ENCODE measurements around the gene HCAR2.
"Not testable (repeated sequence)": the region's sequence is repeated elsewhere in the genome, so short reads cannot be mapped to it uniquely, and the experiment has no call there.

Gene HCAR2

GRCh38 chr12:122716658-122717057, 13.5 kb upstream of the HCAR2 start, which contains the start of gene HCAR3:
Gene HCAR3 (minus strand): TSS chr12:122716811. CDS start chr12:122716737, 74 bp downstream.
- not testable (repeated sequence) for DNase-seq (ENCODE audit: low read depth, low spot score)

DNA sequence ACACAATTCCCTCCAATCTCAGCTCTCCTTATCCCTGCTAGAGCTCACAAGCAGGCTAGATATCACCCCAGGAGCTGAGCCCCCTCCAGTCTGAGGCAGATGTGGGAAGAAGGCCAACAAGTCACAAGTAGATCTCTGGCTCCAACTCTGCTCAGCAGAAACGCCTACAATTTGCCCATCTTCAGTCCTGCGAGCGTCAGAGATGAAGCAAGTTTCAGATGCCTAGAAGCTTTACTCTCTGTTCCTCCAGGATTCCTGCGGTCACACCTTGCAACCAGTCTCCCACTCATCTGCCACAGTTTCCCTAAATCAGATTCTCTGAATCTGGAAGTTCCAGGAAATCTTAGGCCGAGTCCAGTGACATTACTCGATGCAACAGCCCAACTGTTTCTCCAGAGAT, 12.1 kb upstream of the HCAR2 start:
- DNase-seq (ENCODE audit: low read depth, low spot score) = not testable (repeated sequence)

DNA sequence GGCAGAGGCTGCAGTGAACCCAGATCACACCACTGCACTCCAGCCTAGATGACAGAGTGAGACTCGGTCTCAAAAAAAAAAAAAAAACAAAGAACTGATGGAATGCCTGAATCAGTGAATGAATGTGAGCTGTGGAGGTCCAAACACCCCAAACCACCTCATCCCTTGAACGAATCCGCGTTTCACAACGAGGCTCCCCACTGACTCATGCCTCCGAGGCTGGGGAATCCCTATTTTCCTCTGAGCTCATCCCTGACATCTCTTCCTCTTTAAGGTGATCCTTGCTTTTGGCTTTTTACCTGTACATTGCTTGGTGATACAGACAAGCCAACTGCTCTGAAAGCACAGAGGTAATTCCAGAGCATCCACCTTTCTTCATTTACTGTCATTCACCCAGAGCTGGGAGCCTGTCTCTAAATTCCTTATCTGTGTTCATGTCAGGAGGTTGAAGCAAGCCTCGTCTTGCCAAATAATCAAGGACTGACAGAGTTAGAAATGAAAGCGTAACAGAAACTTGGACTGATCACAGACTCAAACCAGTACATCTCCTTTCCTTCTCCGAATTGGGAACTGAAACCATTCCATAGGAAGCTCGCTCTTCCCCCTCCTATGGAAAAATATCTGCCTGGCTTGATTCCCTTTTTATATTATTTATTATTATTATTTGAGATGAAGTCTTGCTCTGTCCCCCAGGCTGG, 10.5 kb upstream of the HCAR2 start:
- DNase-seq (ENCODE audit: low read depth, low spot score) = not testable (repeated sequence)

- DNase-seq (ENCODE audit: low read depth, low spot score) = not testable (repeated sequence)
Measured at GRCh38 chr12:122711266-122711665, 8.1 kb upstream of the HCAR2 start.

- not testable (repeated sequence) for DNase-seq (ENCODE audit: low read depth, low spot score)
Measured at GRCh38 chr12:122710341-122710740, 7.2 kb upstream of the HCAR2 start.

DNA sequence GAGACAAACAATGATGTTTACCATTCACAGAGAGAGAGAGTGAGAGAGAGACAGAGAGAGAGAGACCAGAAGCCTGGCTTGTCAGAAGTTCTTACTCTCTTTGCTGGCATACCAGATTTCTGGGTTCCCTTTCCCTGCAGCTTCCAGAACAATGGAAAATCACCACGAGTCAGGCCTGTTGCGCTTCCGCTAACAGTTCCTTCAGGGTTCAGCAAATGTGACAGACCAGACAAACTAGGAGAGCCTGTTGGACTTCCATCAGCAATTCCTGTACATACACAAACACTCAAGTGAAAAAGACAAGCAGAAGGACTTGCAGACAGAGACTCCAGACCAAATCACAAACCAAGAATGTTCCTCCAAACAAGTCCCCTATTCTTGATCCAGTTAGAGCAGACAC, 6.1 kb upstream of the HCAR2 start:
- DNase-seq (ENCODE audit: low read depth, low spot score) = not testable (repeated sequence)

DNA sequence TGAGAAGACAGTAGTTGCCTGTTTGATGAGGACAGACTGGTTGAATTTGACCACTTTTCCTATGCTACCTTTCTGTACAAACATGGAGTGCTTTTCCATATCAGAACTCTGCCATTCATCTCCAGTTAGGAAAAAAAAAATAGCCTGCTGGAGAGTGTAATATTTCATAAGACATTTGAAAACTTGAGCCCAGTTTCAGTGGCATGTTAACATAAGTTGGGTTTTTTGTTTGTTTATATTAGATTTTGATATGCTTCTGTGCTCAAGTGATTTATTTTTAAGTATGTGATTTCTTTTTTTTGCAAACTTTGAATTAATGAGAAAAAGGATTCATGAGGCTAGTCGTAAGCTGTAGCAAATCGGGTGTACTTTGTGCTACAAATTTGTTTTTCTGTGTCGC, 684 bp upstream of the HCAR2 start:
- not testable (repeated sequence) for DNase-seq (ENCODE audit: low read depth, low spot score)

- not testable (repeated sequence) for DNase-seq (ENCODE audit: low read depth, low spot score)
Measured at GRCh38 chr12:122701481-122701880, 1.7 kb downstream of the HCAR2 start.

DNA sequence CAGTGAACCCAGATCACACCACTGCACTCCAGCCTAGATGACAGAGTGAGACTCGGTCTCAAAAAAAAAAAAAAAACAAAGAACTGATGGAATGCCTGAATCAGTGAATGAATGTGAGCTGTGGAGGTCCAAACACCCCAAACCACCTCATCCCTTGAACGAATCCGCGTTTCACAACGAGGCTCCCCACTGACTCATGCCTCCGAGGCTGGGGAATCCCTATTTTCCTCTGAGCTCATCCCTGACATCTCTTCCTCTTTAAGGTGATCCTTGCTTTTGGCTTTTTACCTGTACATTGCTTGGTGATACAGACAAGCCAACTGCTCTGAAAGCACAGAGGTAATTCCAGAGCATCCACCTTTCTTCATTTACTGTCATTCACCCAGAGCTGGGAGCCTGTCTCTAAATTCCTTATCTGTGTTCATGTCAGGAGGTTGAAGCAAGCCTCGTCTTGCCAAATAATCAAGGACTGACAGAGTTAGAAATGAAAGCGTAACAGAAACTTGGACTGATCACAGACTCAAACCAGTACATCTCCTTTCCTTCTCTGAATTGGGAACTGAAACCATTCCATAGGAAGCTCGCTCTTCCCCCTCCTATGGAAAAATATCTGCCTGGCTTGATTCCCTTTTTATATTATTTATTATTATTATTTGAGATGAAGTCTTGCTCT, 3.0 kb downstream of the HCAR2 start:
- not testable (repeated sequence) for DNase-seq (ENCODE audit: low read depth, low spot score)

GRCh38 chr12:122696922-122697321, 6.2 kb downstream of the HCAR2 start:
- not testable (repeated sequence) for DNase-seq (ENCODE audit: low read depth, low spot score)

DNA sequence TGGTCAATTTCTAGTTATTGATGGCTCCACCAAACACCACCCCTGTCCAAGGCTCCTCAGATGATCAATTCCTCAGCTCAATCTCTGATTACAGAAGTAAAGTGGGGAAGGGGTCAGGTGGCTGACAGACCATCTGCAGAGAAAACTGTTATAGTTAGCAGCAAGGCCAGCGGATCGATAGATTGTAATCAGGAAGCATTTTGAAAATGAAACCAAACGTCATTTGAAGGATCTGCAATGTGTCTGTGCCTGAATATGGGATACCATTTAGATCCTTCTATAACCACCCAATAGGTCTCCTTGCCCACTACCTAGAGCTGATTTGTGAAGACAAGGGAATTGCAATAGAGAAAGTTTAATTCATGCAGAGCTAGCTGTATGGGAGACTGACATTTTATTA, 11.6 kb downstream of the HCAR2 start:
- DNase-seq (ENCODE audit: low read depth, low spot score) = no peak

- no peak for DNase-seq (ENCODE audit: low read depth, low spot score)
Measured at GRCh38 chr12:122688291-122688690, 14.9 kb downstream of the HCAR2 start.

DNA sequence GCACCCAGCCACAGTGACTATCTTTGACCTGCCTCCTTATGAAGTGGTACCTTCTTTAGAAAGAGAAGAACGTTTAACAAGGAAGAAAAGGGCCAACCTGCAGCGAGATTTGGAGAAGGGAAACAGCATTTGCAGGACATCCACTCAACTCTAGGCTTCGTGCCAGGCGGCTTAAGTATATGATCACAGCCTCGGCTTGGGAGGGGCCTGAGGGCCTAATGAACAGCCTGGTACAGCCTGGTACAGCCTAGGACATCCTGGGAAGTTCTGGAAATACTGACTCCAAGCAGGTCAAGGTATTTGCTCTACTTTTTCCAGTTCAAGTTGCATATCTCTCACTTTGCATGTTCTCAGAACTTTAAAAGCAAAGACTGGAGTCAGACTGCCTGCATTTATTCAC, 16.1 kb downstream of the HCAR2 start:
- DNase-seq (ENCODE audit: low read depth, low spot score) = no peak

- DNase-seq (ENCODE audit: low read depth, low spot score) = no peak
Measured at GRCh38 chr12:122686538-122686937, 16.6 kb downstream of the HCAR2 start.

- DNase-seq (ENCODE audit: low read depth, low spot score) = no peak
Measured at GRCh38 chr12:122684297-122684813, 18.8 kb downstream of the HCAR2 start.

DNA sequence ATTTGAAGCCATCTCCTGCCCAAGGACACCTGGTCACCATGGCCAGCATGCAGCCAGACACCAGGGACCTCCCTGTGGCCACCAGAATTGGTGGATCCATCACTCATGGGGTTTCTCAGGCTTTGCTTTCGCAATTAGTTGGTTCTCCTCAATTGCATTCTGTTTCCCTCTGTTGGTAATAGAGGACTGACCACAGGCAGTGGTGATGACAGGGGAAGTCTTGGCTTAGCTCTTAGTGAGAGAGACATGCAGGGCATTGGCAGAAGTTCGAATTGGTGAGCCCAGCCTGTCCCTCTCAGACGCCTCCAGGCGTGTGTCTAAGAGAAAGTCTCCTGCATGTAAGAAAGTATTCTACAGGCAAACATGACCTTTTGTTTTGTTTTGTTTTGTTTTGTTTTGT, 21.3 kb downstream of the HCAR2 start:
- no peak for DNase-seq (ENCODE audit: low read depth, low spot score)

DNA sequence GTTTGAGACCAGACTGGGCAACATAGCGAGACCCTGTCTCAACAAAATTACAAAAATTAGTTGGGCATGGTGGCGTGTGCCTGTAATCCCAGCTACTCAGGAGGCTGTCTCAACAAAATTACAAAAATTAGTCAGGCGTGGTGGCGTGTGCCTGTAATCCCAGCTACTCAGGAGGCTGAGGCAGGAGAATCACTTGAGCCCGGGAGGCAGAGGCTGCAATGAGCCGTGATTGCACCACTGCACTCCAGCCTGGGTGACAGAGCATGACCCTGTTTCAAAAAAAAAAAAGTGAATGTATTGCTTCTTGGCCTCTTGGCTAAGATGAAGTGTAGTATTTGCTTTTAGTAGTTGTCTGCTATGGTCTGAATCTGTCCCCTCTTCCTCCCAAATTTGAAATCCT, 22.2 kb downstream of the HCAR2 start:
- not testable (repeated sequence) for DNase-seq (ENCODE audit: low read depth, low spot score)

- not testable (repeated sequence) for DNase-seq (ENCODE audit: low read depth, low spot score)
Measured at GRCh38 chr12:122676781-122677180, 26.4 kb downstream of the HCAR2 start.

DNA sequence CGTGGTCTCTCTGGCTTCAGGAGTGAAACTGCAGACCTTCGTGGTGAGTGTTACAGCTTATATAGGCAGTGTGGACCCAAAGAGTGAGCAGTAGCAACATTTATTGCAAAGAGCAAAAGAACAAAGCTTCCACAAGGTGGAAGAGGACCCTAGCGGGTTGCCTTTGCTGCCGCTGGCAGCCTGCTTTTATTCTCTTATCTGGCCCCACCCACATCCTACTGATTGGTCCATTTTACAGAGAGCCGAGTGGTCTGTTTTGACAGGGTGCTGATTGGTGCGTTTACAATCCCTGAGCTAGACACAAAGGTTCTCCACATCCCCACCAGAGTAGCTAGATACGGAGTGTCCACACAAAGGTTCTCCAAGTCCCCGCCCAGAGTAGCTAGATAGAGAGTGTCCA, 27.1 kb downstream of the HCAR2 start:
- not testable (repeated sequence) for DNase-seq (ENCODE audit: low read depth, low spot score)

- DNase-seq (ENCODE audit: low read depth, low spot score) = no peak
Measured at GRCh38 chr12:122672515-122672914, 30.6 kb downstream of the HCAR2 start.

GRCh38 chr12:122669397-122670070, 33.6 kb downstream of the HCAR2 start:
- no peak for DNase-seq (ENCODE audit: low read depth, low spot score)

- no peak for DNase-seq (ENCODE audit: low read depth, low spot score)
Measured at GRCh38 chr12:122668268-122668667, 34.9 kb downstream of the HCAR2 start.
